ENCODE results near the gene SKOR1.

- TF ChIP-seq CTCF (IDR thresholded peaks at IDR 0.05; ENCODE audit: control extremely low read depth in 1 of 3, insufficient read depth in 1 of 3, low read depth in 1 of 3, low read length in 3 of 3), result no peak
- TF ChIP-seq JUN (IDR thresholded peaks at IDR 0.05; ENCODE audit: low read depth, low read length), result no peak
These were observed 24.2 kb downstream of the SKOR1 start for GRCh38 chr15:67849538-67849937.
